ENCODE results near the gene LRRC74B. TPM values are rescaled to one million over a fixed set of nuclear protein-coding genes. Genes with fewer than 3 reads are reported as not detected.

The LRRC74B gene
- total and polyA plus RNA-seq, 2 experiments from 2014 or later = not detected

DNA sequence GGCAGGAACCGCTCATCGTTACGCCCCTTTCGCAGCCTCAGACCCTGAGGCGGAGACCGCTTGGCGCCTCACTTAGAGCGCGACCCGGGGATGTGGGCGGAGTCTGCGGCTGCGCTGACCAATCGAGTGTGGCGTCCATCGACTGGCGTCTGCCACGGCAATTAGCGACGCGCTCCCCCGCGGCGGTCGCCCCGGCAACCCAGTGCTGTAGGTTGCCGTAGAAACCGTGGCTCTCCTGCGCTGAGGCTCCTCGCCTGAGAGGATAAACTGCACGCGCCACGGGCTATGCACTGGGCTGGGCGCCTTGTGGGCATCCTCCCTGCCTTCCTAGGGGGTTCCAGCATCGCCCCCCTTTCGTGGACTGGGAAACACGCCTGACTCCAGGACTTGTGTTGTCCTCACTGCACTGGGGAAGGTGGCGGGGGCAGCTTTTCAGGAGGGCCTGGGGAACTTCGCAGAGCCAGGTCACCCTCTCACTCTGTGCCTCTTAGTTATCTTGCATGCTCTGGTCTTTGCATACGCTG, 31.5 kb upstream of the LRRC74B start:
- H3K79me2 ChIP-seq (ENCODE audit: insufficient read depth) = no peaks in the 10 kb centered on the region
- H3F3A ChIP-seq (ENCODE audit: insufficient read depth) = no peaks in the 10 kb centered on the region
- H3K27me3 ChIP-seq (replicated peaks; ENCODE audit: insufficient read depth) = no peaks in the 10 kb centered on the region
- peak overlapping the region; percentile 83 for H3K9ac ChIP-seq
- peaks cover 19% of the 10 kb centered on the region for H3K4me1 ChIP-seq (ENCODE audit: insufficient read depth)
- no peak for TF ChIP-seq EZH2phosphoT487 (IDR thresholded peaks at IDR 0.05; ENCODE audit: insufficient read depth, low read depth)
- TF ChIP-seq EZH2 (IDR thresholded peaks at IDR 0.05; ENCODE audit: insufficient read depth, poor library complexity, severe bottlenecking) = no peak
- peak overlapping the region; percentile 80 for H2AFZ ChIP-seq
- DNase-seq = peak; percentile 98
- in situ Hi-C loops (cut with MboI) = no loop called here
- peak overlapping the region; percentile 70 for H3K4me3 ChIP-seq
- peak overlapping the region; percentile 79 for H3K4me2 ChIP-seq (ENCODE audit: unreplicated experiment)
- no peaks in the 10 kb centered on the region for H3K36me3 ChIP-seq (ENCODE audit: low read depth)
- WGBS, 2 experiments (ENCODE audit: low coverage in 1 of 2, low lambda C conversion rate in 2 of 2, missing lambda C conversion rate in 2 of 2) = 1 to 2% methylated on average over 30 to 40 of the region's 40 CpGs
- no peaks in the 10 kb centered on the region for H3K9me2 ChIP-seq (ENCODE audit: insufficient read depth)
- peak overlapping the region; percentile 80 for H3K27ac ChIP-seq
- no peaks in the 10 kb centered on the region for H4K20me1 ChIP-seq (ENCODE audit: insufficient read depth)
- H3K9me3 ChIP-seq (ENCODE audit: low read depth) = no peaks in the 10 kb centered on the region

DNA sequence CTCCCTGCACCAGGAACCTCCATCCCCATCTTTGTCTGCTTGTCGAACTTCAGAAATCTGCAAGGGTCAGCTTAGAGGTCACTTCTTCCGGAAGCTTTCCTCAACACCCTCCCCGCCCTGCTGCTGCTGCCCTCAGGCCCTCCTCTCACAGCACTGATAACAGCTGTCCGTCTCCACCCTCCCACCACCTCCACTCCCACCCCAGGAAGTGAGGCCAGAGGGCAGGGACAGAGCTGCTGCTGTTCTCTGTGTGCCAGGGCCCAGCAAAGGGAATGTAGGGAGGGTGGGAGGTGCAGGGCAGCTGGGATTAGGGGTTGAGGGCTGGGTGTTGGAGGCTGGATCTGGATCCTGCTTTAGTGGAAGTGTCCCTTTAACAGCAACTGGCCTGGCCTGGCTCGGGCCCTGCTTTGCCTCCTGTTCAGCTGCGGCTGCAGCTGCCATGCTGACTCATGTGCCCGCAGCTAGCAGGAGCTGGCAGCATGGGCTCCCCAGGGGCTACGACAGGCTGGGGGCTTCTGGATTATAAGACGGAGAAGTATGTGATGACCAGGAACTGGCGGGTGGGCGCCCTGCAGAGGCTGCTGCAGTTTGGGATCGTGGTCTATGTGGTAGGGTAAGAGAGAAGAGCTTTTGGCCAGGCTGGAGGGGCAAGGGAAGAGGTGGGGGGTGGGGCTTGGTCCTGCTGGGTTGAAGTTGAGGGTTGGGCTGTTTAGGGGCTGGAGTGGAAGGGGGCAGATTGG, 30.9 kb upstream of the LRRC74B start, which contains the start of gene P2RX6:
TSS of gene P2RX6 (plus strand) at position 440 of the 740 bp plus-strand sequence. CDS start at position 450, 10 bp downstream.
- no peaks in the 10 kb centered on the region for H3K27me3 ChIP-seq (replicated peaks; ENCODE audit: insufficient read depth)
- in situ Hi-C loops (cut with MboI) = no loop called here
- no peaks in the 10 kb centered on the region for H3K79me2 ChIP-seq (ENCODE audit: insufficient read depth)
- 8 to 12% methylated on average over 9 to 12 of the region's 12 CpGs for WGBS, 2 experiments (ENCODE audit: low coverage in 1 of 2, low lambda C conversion rate in 2 of 2, missing lambda C conversion rate in 2 of 2)
- no peaks in the 10 kb centered on the region for H4K20me1 ChIP-seq (ENCODE audit: insufficient read depth)
- DNase-seq = peak; percentile 75
- H3K9me3 ChIP-seq (ENCODE audit: low read depth) = no peaks in the 10 kb centered on the region
- H3K9me2 ChIP-seq (ENCODE audit: insufficient read depth) = no peaks in the 10 kb centered on the region
- H3K36me3 ChIP-seq (ENCODE audit: low read depth) = no peaks in the 10 kb centered on the region
- H3K9ac ChIP-seq = peak within 1 kb of the TSS; percentile 83
- H3K4me2 ChIP-seq (ENCODE audit: unreplicated experiment) = peak within 1 kb of the TSS; percentile 79
- H3K4me1 ChIP-seq (ENCODE audit: insufficient read depth) = peaks cover 19% of the 10 kb centered on the region
- TF ChIP-seq EZH2 (IDR thresholded peaks at IDR 0.05; ENCODE audit: insufficient read depth, poor library complexity, severe bottlenecking) (no peak), EZH2phosphoT487 (IDR thresholded peaks at IDR 0.05; ENCODE audit: insufficient read depth, low read depth) (no peak)
- H2AFZ ChIP-seq = peak within 1 kb of the TSS; percentile 80
- H3F3A ChIP-seq (ENCODE audit: insufficient read depth) = no peaks in the 10 kb centered on the region
- H3K27ac ChIP-seq = peak within 1 kb of the TSS; percentile 80
- peak within 1 kb of the TSS; percentile 70 for H3K4me3 ChIP-seq

DNA sequence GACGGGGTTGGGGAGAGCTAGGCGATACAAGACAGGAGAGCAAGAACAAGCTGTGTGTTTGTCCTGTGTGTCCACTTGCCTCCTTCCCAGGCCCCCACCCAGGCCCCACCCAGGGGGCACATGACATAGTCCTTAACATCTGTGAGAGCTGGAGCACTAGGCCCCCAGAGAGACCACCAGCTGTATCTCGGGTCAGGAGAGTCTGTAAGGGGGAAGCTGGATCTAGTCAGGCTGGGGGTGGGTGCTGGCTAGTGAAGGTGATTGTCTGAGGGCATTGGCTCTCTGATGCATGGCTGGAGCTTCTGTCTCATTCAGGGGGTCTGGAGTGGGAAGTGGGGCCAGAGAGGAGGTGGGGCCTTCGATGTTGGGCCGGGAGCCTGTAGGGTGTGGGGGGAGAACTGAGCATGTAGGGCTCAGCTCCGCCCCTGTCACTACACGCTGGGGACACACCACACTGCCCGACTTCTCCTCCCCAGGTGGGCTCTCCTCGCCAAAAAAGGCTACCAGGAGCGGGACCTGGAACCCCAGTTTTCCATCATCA, 30.2 kb upstream of the LRRC74B start:
- Histone ChIP-seq H4K20me1 (ENCODE audit: insufficient read depth) (no peaks in the 10 kb centered on the region), H3K79me2 (ENCODE audit: insufficient read depth) (no peaks in the 10 kb centered on the region), H3K27ac (peak overlapping the region; percentile 80; the same call in 1 of the 2 replicates), H3K9me2 (ENCODE audit: insufficient read depth) (no peaks in the 10 kb centered on the region), H3K27me3 (replicated peaks; ENCODE audit: insufficient read depth) (no peaks in the 10 kb centered on the region), H3K4me3 (peak overlapping the region; percentile 70), H3K9me3 (ENCODE audit: low read depth) (no peaks in the 10 kb centered on the region), H3K9ac (peak overlapping the region; percentile 83), H2AFZ (no peak overlapping the region), H3K36me3 (ENCODE audit: low read depth) (no peaks in the 10 kb centered on the region), H3K4me1 (ENCODE audit: insufficient read depth) (peaks cover 19% of the 10 kb centered on the region), H3F3A (ENCODE audit: insufficient read depth) (no peaks in the 10 kb centered on the region), H3K4me2 (ENCODE audit: unreplicated experiment) (peak overlapping the region; percentile 79)
- no peak for TF ChIP-seq EZH2phosphoT487 (IDR thresholded peaks at IDR 0.05; ENCODE audit: insufficient read depth, low read depth)
- no peak for TF ChIP-seq EZH2 (IDR thresholded peaks at IDR 0.05; ENCODE audit: insufficient read depth, poor library complexity, severe bottlenecking)
- in situ Hi-C loops (cut with MboI) = no loop called here
- whole genome bisulfite sequencing, 2 experiments (ENCODE audit: low coverage in 1 of 2, low lambda C conversion rate in 2 of 2, missing lambda C conversion rate in 2 of 2) = 42 to 54% methylated on average over 8 to 10 of the region's 10 CpGs
- DNase-seq = no peak

DNA sequence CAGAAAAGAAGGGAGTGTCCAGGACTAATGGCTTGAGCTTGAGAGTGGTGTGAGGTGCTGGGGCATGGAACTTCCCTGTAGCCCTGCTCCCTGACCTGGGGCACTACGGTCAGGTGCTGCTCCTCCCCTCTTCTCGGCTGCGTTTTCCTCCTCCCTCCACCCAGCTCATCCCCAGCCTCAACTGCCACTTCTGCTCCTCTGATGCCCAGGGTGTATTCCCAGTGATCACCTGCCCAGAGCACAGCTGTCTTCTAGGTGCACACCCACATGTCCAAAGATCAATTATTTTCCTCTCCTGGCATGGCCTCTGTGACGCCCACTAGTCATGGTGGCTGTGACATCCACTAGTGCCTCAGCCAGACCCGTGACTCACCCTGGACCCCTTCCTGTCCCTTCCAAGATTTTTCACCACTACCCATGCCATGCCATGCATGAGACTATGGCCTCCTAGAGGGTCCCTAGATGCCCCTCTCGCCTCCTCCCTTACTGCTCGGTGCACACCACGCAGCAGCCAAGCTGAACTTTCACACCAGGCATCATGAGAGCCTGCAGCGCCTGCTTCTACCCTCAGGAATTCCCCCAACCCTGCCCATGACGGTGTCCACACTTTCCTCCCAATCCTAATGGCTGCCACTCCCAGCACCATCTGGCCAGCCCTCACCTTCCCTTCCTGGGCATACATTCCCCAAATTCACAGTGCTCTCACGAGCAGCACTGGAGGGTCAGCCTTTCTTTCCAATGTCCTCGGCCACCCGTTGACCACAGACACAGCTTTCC, 28.9 kb upstream of the LRRC74B start:
- TF ChIP-seq EZH2 (IDR thresholded peaks at IDR 0.05; ENCODE audit: insufficient read depth, poor library complexity, severe bottlenecking) (no peak), EZH2phosphoT487 (IDR thresholded peaks at IDR 0.05; ENCODE audit: insufficient read depth, low read depth) (no peak)
- H2AFZ ChIP-seq = no peak overlapping the region
- H3K27ac ChIP-seq = no peak overlapping the region
- H3K4me1 ChIP-seq (ENCODE audit: insufficient read depth) = peaks cover 19% of the 10 kb centered on the region
- no peaks in the 10 kb centered on the region for H3F3A ChIP-seq (ENCODE audit: insufficient read depth)
- H4K20me1 ChIP-seq (ENCODE audit: insufficient read depth) = no peaks in the 10 kb centered on the region
- H3K36me3 ChIP-seq (ENCODE audit: low read depth) = no peaks in the 10 kb centered on the region
- no peaks in the 10 kb centered on the region for H3K9me2 ChIP-seq (ENCODE audit: insufficient read depth)
- no peak overlapping the region for H3K4me2 ChIP-seq (ENCODE audit: unreplicated experiment)
- in situ Hi-C loops (cut with MboI) = no loop called here
- H3K9me3 ChIP-seq (ENCODE audit: low read depth) = no peaks in the 10 kb centered on the region
- H3K4me3 ChIP-seq = no peak overlapping the region
- H3K27me3 ChIP-seq (replicated peaks; ENCODE audit: insufficient read depth) = no peaks in the 10 kb centered on the region
- no peaks in the 10 kb centered on the region for H3K79me2 ChIP-seq (ENCODE audit: insufficient read depth)
- H3K9ac ChIP-seq = no peak overlapping the region
- DNase-seq = no peak
- 88 to 92% methylated on average over 13 of the region's 13 CpGs for WGBS, 2 experiments (ENCODE audit: low coverage in 1 of 2, low lambda C conversion rate in 2 of 2, missing lambda C conversion rate in 2 of 2)
